HG03135 (cell line): ENCODE measurements around the gene TEX19.
"Not testable (repeated sequence)": the region's sequence is repeated elsewhere in the genome, so short reads cannot be mapped to it uniquely, and the experiment has no call there.

ENCODE experiments used
- ATAC-seq: cut with Tn5 transposase; IDR thresholded peaks from one replicate; pipeline ENCODE4 v1.9.1; 2021; ENCODE audit warnings: mild to moderate bottlenecking, moderate library complexity; ENCODE audit not compliant: unreplicated experiment

TEX19 gene

DNA sequence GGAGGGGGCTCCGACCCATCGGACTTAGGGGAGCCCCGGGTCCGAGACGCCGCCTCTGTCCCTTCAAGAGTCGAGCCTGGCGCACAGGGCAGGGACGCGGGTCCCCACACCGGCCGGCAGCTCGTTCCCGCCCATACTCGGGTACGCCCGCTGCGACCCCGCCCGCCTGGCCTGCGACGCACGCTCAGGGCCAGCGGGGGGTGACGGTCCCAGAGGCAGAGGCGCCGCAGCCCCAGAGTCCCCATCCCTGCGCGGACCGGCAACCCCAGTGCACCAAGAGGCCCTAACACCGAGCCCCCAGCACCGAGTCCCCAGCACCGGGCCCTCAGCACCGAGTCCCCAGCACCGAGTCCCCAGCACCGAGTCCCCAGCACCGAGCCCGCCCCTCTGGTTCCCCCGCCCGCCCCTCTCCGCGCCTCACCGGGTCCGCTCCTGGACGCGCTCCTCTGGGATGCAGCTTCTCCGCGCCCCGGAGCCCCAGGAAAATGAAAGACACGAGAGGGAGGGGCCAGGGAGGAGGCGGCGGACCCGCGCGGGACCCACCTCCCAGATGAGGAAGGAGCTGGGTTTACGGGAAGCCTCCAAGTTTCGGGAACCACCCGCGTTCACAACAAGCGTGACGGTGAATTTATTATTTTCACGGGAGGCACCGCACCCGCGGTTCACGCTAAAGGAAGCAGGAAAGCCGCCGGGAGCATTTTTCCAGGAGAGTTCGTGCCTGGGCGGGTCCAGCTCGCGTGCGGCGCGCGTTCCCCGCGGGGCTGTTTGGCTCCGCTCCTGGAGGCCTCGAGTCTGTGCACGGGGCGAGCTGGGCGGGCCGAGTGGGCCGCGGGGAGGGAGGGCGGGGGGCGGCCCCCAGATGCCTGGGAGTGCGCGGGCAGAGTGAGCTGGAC, 25.5 kb upstream of the TEX19 start, which contains the start of gene SECTM1:
Gene SECTM1 (minus strand): TSS at position 488 of the 893 bp plus-strand sequence. CDS start 6,526 bp downstream, outside the sequence.
- no peak for ATAC-seq

DNA sequence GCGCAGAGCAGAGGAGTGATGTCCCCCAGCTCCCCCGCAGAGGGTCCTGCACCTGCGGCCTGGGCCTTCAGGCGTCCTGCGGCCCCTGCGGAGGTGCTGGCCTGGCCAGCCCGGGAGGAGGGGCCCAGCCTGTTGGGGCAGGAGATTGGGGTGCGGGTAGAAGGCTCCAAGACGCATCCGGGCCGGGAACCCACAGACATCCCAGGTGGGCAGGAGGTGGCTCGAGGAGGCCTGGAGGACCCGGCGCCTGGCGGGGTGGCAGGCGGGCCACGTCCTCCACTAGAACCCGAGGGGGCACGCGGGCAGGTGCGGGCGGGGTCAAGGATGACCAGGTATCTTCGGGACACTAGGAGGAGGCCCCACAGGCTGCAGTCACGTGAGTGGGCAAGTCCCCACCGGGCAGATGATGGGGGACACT, 24.8 kb upstream of the TEX19 start:
- no peak for ATAC-seq

DNA sequence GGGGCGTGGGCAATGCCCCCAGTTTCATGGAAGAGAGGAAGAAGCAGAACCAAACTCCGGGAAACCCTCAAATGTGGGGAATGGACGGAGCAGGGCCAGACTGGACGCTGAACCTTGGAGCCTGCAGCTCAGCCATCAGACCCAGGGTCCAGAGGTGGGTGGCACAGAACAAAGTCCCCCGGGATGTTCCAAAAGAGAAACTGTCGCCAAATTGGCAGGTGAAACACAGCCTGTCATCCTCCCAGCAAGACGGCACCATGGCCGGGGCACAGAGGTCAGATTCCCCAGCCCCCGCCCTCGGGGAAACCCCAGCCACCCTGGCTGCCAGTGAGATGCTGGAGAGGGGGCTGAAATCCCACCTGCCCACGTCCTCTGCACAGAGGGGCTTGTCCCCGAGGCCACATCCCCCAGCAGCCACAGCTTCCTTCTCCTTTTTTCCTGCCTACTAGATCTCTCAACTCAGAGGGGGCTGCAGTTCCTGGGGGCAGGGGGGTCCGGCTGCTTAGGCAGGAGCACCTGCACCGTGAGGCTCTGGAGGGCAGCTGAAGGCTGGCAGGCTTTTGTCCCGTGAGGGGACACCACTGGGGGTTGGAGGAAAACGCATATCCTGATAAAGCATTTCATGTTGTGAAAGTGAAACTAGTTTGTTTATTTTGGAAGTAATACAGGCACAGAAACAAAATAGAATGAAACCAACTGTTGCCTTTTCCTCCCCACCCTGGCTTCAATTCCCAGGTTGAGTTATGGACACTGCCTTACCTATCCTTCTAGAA, 24.2 kb upstream of the TEX19 start:
- no peak for ATAC-seq

DNA sequence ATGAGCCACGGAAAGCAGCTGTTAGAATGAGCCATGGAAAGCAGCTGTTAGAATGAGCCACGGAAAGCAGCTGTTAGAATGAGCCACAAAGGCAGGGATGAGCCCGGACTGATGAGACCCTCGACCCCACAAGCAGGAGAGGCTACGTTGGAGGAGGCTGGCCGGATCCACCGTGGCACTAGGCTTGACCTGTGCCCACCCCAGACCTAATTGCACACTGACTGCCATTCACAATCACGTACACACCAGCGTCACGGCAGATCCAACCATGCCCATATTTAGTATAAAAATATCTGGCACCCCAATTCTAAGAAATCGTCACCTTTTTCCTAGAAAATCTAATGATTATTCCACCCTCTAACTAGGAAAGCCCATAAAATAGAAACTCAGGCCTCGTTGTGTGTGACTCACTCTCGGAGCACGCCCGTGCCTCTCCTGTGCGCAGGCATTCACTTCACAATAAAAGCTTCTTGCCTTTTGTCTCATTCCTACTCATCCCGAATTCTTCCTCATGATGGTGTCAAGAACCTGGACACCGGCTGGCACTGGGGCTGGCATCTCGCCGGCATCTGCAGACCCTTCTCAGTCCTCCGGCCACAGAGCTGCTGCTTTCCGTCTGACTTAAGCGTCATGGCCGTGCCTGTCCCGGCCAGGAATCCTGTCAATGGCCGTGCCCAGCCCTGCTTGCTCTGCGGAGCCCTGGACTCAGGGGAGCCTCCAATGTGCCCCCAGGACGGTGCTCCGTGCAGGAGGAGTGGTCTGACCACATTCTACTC, 20.0 kb upstream of the TEX19 start:
- ATAC-seq: no peak

DNA sequence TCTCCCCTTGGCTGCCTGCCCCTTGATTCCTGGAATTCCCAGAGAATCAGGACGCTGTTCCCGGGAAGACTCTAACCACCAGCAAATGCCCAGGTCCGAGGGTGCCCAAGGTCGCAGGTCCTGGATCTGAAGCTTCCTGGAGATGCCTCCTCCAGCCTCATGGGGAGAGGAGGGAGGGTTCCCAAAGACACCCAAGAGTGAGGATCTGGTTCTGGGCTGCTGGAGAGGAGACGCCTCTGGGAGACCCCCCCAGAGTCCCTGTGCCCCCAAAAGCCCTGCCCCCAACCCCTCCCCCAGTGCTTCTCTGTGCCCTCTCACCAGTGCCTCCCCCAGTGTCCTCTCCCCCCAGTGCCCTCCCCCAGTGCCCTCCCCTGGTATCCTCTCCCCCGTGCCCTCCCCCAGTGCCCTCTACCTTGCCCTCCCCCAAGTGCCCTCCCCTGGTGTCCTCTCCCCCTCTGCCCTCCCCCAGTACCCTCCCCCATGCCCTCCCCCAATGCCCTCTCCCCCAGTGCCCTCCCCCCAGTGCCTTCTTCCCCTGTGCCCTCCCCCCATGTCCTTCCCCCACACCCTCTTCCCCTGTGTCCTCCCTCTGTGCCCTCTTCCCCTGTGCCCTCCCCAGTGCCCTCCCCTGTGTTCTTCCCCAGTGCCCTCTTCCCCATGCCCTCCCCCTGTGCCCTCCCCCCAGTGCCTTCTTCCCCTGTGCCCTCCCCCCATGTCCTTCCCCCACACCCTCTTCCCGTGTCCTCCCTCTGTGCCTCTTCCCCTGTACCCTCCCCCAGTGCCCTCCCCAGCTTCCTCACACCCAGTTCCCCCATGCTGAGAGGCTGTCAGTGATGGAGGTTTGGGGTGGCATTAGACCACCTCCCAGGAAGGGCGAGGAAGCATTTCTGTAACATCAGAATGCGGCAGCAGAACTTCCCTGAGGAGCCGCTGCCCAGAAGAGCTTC, 19.1 kb upstream of the TEX19 start:
- no peak for ATAC-seq

DNA sequence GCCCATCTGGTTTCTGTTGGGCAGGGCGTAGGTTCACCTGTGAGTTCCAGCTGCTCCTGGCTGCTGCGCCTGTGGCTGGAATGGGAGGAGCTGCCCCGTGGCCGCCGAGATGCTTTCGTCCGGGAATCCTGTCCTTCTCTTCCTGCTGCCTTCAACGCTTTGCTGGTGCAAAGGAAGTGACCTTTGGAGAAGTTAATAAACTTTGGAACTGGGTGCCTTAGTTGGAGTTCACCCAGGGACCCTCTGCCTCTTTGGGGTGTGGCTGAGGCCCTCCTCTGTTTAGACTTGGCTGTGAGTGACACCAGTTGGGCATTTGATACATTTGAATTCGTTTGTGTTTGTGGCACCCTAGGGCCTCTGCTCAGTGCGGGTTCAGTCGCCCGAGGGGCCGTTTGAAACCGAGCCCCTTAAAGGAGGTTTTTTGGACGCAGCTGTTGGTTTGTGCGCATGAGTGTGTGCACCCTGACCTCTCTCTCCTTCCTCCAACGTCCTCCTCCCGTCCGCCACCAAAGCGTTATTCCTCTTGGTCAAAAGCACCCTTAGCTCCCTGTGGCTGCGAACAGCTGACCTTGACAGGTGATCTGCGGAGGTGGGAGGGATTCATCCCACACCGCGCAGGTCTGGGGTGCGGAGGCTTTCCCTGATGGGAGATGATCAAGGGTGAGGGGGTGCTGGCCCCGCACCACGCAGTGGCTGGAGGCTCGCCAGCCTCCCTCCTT, 16.5 kb upstream of the TEX19 start:
- ATAC-seq: no peak

DNA sequence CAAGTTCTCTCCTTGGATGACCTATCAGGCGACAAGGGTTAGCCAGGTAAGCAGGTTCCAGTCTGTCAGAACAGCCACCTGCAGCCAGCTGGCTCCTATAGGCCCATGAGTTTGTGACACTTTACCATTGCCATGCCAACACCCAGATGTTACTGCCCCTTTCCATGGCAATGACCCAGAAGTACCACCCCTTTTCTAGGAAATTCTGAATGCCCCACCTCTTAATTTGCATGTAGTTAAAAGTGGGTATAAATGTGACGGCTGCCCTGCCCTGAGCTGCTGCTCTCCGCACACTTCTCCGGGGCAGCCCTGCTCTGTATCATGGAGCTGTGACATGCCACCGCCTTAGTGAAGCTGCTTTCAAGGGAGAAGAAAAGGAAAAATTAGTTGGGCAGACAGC, 15.5 kb upstream of the TEX19 start:
- ATAC-seq: no peak

DNA sequence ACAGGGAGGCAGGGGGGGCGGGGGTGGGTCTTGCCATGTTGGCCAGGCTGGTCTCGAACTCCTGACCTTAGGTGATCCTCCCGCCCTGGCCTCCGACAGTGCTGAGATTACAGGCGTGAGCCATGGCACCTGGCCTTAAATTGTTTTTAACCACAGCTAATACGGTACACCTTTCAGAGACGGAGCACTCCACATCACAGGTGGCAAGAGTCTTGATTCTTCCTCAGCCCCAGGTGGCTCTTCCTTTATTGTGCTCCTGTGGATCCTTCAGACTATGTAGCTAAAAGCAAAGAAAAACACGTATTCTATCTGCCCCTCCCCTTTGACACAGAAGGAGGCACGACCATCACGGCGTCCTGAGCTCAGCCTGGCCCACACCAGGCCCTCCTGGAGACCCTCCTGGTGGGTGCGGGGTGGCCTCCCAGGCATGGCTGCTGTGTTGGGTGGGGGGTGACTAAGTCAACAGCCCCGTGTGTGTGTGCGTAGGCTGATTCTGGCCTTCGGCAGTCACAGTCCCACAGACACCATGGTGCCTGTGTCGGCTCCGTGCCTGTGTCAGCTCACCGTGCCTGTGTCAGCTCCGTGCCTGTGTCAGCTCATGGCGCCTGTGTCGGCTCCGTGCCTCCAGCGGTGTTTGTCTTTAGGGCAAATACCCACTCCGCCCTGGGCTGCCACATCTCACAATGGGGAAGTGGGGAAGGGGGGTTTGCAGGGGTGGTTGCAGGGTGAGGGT, 14.7 kb upstream of the TEX19 start:
- ATAC-seq: no peak

DNA sequence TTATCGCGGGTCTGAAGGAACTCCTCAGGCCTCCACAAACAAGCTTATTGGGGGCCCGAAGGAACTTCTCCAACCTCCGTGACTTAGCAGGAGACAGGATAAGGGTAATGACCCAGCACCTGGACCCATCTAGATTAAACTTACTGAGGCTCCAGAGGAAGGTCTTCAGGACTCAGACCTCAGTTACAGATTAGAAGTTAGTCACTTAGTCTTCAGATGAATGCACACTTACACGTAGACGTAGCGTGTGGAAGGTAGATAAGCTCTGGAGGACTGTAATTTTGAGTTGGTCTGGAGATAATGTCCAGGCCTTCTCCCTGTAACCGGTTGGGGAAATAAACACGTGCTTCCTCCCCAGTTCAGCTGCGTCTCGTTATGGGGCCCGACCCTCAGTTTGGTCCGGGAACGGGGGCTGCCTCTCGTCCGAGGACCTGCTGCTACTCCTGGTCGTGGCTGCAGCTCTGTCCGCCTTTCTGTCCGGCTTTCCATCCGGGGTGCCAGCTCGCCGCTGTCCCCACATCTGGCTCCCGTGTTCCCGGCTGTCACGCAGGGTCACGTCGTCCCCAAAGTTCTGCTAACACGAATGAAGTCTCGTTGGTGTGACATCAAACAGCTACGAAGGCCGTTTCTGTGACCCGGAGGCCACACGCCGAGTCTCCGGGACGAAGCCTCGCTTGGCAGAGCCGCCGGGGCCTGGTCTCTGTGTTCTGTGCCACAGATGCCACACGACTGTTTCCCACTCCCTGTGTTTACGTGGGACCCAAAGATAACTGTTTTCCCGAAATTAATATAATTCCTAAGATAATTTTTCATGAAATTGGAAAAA, 13.7 kb upstream of the TEX19 start:
- ATAC-seq: no peak

DNA sequence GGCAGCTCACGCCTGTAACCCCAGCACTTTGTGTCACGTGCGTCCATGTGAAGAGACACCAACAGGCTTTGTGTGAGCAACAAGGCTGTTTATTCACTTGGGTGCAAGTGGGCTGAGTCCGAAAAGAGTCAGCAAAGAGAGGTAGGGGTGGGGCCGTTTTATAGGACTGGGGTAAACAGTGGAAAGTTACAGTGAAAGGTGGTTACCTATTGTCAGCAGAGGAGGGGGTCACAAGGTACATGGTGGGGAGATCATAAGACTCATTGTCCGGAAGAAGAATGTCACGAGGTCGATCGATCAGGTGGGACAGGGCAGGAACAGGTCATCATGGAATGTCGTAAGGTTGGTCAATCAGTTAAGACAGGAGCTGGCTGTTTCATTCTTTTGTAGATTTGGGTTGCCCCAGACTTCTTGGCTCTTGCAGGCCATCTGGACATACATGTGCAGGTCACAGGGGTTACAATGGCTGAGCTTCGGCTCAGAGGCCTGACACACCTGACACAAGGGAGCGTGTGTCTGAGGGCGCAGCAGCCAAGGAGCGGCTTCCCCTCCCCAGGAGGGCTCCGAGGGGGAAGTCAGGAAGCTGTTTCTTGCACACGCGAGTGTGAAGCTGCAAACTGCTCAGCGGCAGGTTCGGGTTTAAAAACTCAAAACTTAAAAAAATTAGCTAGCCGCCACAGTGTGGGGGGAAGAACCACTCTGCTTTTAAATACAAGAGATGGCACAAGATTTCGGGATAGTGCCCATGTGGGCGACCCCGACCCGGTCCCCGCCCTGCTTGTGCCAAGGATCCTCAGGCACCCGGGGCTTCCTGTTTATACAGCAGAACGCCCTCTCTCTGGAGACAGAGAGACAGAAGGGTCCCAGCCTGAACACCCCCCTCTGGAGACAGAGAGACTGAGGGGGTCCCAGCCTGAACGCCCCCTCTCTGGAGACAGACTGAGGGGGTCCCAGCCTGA, 12.4 kb upstream of the TEX19 start:
- ATAC-seq: no peak

DNA sequence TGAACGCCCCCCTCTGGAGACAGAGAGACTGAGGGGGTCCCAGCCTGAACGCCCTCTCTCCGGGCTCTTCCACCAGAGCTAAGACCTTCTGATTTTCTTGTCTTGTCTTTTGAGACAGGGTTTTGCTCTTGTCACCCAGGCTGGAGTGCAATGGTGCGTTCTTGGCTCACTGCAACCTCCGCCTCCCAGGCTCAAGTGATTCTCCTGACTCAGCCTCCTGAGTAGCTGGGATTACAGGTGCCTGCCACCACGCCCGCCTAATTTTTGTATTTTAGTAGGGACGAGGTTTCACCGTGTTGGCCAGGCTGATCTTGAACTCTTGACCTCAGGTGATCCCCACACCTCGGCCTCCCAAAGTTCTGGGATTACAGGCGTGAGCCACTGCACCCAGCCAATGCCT, 11.1 kb upstream of the TEX19 start:
- ATAC-seq: not testable (repeated sequence)

DNA sequence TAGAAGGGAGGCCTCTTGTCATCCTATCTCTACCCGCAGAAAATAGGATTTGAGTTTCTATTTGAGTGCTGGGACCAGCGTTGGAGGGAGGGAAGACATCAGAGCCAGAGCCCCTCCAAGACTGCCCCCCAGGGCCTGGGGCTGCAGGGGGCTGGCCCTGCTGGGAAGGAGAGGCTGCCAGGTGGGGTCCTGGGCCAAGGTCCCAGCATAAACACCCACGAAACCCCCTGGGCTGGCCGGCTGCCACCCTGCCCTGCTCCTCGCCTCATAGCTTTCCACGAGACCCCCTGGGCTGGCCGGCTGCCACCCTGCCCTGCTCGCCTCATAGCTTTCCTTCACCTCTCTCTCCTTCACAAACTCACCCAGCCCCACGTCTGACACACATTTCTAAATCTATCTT, 10.6 kb upstream of the TEX19 start:
- ATAC-seq: no peak

DNA sequence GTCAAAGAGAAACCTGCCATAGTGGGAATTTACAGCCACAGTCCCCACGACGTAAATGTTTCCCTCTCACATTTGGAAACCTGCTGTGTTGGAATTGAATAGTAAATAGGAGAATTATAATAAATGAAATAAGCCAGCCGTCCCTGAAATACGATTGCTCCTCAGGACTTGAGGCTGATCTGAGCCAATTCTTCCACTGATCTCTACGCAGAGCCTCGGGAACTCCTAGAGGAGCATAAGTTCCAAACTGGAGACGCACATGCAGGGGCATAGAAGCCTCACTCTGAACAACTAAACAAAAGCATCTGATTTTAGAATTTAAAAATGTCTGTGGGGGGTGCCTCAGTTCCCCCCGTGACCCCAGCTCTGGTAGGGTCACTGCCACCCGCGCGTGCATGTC, 10.2 kb upstream of the TEX19 start:
- no peak for ATAC-seq

DNA sequence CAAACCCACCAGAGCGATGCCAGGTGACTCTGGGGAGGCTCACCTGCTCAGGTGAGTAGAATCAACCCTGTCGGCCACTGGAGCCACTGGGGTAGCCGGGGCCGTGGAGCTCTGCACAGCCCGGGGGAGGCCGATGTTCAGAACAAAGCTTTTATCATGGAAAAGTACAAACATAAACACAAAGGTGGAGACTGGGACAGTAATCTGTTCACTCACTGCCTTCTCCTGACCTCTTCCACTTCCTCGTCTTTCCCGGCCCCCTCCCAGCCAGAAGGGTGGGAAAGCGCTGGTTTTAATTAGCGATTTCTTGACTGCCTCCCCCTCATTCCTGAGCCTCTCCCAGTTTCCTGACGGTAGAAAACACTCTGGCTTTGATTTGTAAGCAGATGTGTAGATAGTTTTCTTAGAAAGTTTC, 9.8 kb upstream of the TEX19 start:
- ATAC-seq: no peak

DNA sequence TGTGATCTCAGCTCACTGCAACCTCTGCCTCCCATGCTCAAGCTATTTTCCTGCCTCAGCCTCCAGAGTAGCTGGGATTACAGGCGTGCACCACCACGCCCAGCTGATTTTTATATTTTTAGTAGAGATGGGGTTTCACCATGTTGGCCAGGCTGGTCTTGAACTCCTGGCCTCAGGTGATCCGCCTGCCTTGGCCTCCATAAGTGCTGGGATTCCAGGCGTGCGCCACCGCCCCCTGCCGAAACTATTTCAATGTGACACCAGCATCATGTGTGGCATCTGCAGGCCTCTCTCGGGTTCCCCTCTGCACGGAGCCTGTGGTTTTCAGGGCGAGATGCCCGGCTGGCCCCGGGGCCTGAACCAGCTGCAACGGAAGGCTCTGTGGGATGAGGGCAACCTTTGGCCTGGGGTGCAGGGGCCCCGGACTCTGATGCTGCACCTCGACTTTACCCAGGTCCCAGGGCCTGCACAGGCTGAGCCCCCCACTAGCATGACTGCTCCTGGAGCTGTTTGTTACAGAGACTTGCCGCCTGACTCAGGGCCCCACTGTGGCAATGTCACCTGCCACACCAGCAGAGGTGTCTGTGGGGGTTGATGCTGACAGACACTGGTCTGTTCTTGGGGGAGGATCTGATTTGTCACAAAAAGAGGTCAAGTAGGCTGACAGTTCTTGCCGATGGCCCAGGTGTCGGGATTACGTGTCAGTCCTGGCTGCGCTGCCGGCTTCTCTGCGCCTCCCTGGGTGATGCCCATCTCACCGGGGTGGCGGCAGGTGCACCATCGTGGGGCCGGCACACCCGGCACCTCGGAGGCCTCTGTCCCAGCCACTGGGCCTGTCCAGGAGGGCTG, 8.6 kb upstream of the TEX19 start:
- ATAC-seq: no peak

DNA sequence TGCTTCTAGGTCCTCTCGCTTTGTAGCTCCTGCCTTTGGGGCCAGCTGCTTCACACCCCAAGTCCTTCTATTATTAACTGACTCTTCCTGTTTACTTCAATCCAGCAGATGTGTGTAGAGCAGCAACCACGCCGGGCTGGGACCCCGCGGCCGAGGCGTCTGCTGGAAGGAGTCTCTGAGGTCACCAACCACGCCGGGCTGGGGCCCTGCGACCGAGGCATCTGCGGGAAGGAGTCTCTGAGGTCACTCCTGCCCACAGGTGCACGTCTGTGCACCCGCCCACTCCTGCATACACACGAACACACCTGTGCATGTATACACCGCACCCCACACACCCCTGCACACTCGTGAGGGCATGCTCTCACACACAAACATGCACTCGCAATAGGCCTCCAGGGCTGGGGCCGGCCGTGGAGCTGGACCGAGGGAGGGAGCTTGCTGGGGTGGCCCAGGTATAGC, 7.8 kb upstream of the TEX19 start:
- peak; percentile 61 for ATAC-seq
